HepG2 (cell line): ENCODE data around the gene CLPTM1. TPM values are rescaled to one million over a fixed set of nuclear protein-coding genes. Genes with fewer than 3 reads are reported as not detected.

Experiments used
- ATAC-seq: fragments of 200-7000 bp; cut with Tn5 transposase; 3 replicates; pipeline ENCODE4 v1.9.1; 2020; ENCODE audit warnings: mild to moderate bottlenecking, moderate library complexity
- BruUV-seq: library from RNA; stranded (reverse); fragments of 400-500 nt; replicated peaks from 2 replicates; lab custom pipeline; 2021; lab: Mats Ljungman, UMichigan
- CTCF ChIA-PET: fragments of 300-600 bp; formaldehyde crosslinking; extraction: SDS; loops from one replicate; lab custom pipeline; 2021; ENCODE audit warnings: low total read pairs, inconsistent platforms, low intra/inter-chr PET ratio; lab: Yijun Ruan, JAX
- POLR2A ChIA-PET: fragments of 350-600 bp; sonication (Branson Sonifier 250); formaldehyde crosslinking; loops from one replicate; lab custom pipeline; 2020; ENCODE audit warnings: antibody characterized with exemption, inconsistent platforms; lab: Yijun Ruan, JAX
- DNase-seq: peaks from one replicate; pipeline ENCODE4 v3.0.0-alpha.2; 2015; ENCODE audit warnings: low spot score
- FAIRE-seq: peaks from 3 replicates; lab custom pipeline; 2011; peaks lifted over from hg19 to GRCh38; lab: Jason Lieb, UNC
- H2AFZ ChIP-seq: one replicate; pipeline ENCODE4 v1.6.1; 2011; ENCODE audit warnings: low read length, inconsistent platforms
- H3K27ac ChIP-seq: fragments of 300-600 bp; 3 replicates; pipeline ENCODE4 v1.8.0; 2011; ENCODE audit warnings: mixed run types, mild to moderate bottlenecking, mixed read lengths, low read length, inconsistent platforms; ENCODE audit not compliant: insufficient read depth; ENCODE audit errors: extremely low read length
- H3K27me3 ChIP-seq, 2 experiments: fragments of 200-600 bp in 1 of 2; 2 replicates in 1 of 2; 3 replicates in 1 of 2; pipeline versions ENCODE4 v1.6.0 to v1.8.0; 2011; ENCODE audit warnings: low read length in 2 of 2, mild to moderate bottlenecking in 2 of 2, moderate library complexity in 2 of 2, inconsistent platforms in 1 of 2; ENCODE audit not compliant: insufficient read depth in 2 of 2, control insufficient read depth in 1 of 2
- H3K36me3 ChIP-seq, 2 experiments: fragments of 200-600 bp in 1 of 2; replicated peaks in 1 of 2; 2 replicates in 1 of 2; 3 replicates in 1 of 2; pipeline versions ENCODE4 v1.5.1 to v1.8.0; 2011; ENCODE audit warnings: low read length in 2 of 2, inconsistent platforms in 1 of 2; ENCODE audit not compliant: insufficient read depth in 2 of 2, control insufficient read depth in 1 of 2
- H3K4me1 ChIP-seq: 2 replicates; pipeline ENCODE4 v1.5.1; 2012; ENCODE audit warnings: low read length, inconsistent platforms; ENCODE audit not compliant: insufficient read depth
- H3K4me2 ChIP-seq: 2 replicates; pipeline ENCODE4 v1.6.0; 2011; ENCODE audit warnings: low read depth, low read length, inconsistent platforms
- H3K4me3 ChIP-seq, 3 experiments: fragments of 200-600 bp in 1 of 3; sonication (generic), shearing (Covaris generic) in 1 of 3; replicated peaks in 1 of 3; 2 replicates each; pipeline ENCODE4 v1.5.1; 2011 to 2016; ENCODE audit warnings: low read length in 3 of 3, inconsistent platforms in 2 of 3, low read depth in 2 of 3, mild to moderate bottlenecking in 2 of 3, control low read depth in 1 of 3, mixed read lengths in 1 of 3; ENCODE audit not compliant: insufficient read depth in 1 of 3
- H3K79me2 ChIP-seq: one replicate; pipeline ENCODE4 v1.6.1; 2011; ENCODE audit warnings: low read length, inconsistent platforms; ENCODE audit not compliant: insufficient read depth
- H3K9ac ChIP-seq: 2 replicates; pipeline ENCODE4 v1.6.0; 2011; ENCODE audit warnings: mild to moderate bottlenecking, low read depth, low read length, inconsistent platforms; ENCODE audit not compliant: insufficient read depth
- H3K9me3 ChIP-seq: 2 replicates; pipeline ENCODE4 v1.5.1; 2012; ENCODE audit warnings: mild to moderate bottlenecking, low read length
- H4K20me1 ChIP-seq: 2 replicates; pipeline ENCODE4 v1.6.0; 2011; ENCODE audit warnings: inconsistent platforms, mild to moderate bottlenecking, low read length, moderate library complexity; ENCODE audit not compliant: insufficient read depth
- ADNP ChIP-seq: sonication (generic); formaldehyde crosslinking; IDR thresholded peaks from 2 replicates; pipeline ENCODE4 v1.4.0; 2020; ENCODE audit warnings: missing genetic modification reagents
- HNF1B ChIP-seq: sonication (generic); formaldehyde crosslinking; IDR thresholded peaks from 2 replicates; pipeline ENCODE4 v1.5.1; 2020; ENCODE audit warnings: mild to moderate bottlenecking, moderate library complexity, missing genetic modification reagents
- HOXD1 ChIP-seq: sonication (generic); formaldehyde crosslinking; IDR thresholded peaks from 2 replicates; pipeline ENCODE4 v1.5.0; 2020; ENCODE audit warnings: missing genetic modification reagents
- KDM5A ChIP-seq: fragments of 200-600 bp; sonication (generic); IDR thresholded peaks from 2 replicates; pipeline ENCODE4 v1.7.0; 2018; ENCODE audit warnings: antibody characterized with exemption, mild to moderate bottlenecking, low read length, borderline replicate concordance
- MBD4 ChIP-seq: IDR thresholded peaks from 2 replicates; pipeline ENCODE4 v1.6.1; 2012; ENCODE audit warnings: low read length, inconsistent platforms, borderline replicate concordance
- RAD21 ChIP-seq: fragments of 450-650 bp; formaldehyde crosslinking; IDR thresholded peaks from 2 replicates; pipeline ENCODE4 v1.5.0; 2020; ENCODE audit warnings: mild to moderate bottlenecking
- RELA ChIP-seq: sonication (generic); formaldehyde crosslinking; IDR thresholded peaks from 2 replicates; pipeline ENCODE4 v1.4.0; 2020; ENCODE audit warnings: missing genetic modification reagents
- RORA ChIP-seq: sonication (generic); formaldehyde crosslinking; IDR thresholded peaks from 2 replicates; pipeline ENCODE4 v1.5.0; 2020; ENCODE audit warnings: mild to moderate bottlenecking, missing genetic modification reagents, moderate library complexity
- SMARCE1 ChIP-seq: fragments of 450-650 bp; IDR thresholded peaks from 2 replicates; pipeline ENCODE4 v1.6.1; 2017; ENCODE audit warnings: borderline replicate concordance
- SSRP1 ChIP-seq: IDR thresholded peaks from 2 replicates; pipeline ENCODE4 v1.6.1; 2016; ENCODE audit warnings: control low read depth
- SYNCRIP ChIP-seq: fragments of 200-400 bp; formaldehyde crosslinking; IDR thresholded peaks from 2 replicates; pipeline ENCODE4 v1.6.1; 2018; ENCODE audit warnings: mild to moderate bottlenecking, low read depth, low read length; ENCODE audit not compliant: insufficient read depth
- U2AF1 ChIP-seq: fragments of 200-400 bp; formaldehyde crosslinking; optimal IDR thresholded peaks from 2 replicates; pipeline ENCODE3; 2017; ENCODE audit warnings: mild to moderate bottlenecking, low read depth, low read length
- ZBTB37 ChIP-seq: sonication (generic); formaldehyde crosslinking; IDR thresholded peaks from 2 replicates; pipeline ENCODE4 v1.4.0; 2020; ENCODE audit warnings: mild to moderate bottlenecking, missing genetic modification reagents
- ZFX ChIP-seq: sonication (generic); formaldehyde crosslinking; IDR thresholded peaks from 2 replicates; pipeline ENCODE4 v1.4.0; 2020; ENCODE audit warnings: mild to moderate bottlenecking, low read depth, missing genetic modification reagents, moderate library complexity
- ZNF24 ChIP-seq: fragments of 450-650 bp; IDR thresholded peaks from 2 replicates; pipeline ENCODE4 v1.6.1; 2017; ENCODE audit warnings: antibody characterized with exemption, mild to moderate bottlenecking
- ZNF430 ChIP-seq: sonication (generic); formaldehyde crosslinking; IDR thresholded peaks from 2 replicates; pipeline ENCODE4 v1.9.0; 2021; ENCODE audit warnings: mild to moderate bottlenecking, missing genetic modification reagents
- ZNF552 ChIP-seq: sonication (generic); formaldehyde crosslinking; IDR thresholded peaks from 2 replicates; pipeline ENCODE4 v1.9.0; 2022; ENCODE audit warnings: missing genetic modification reagents, mild to moderate bottlenecking, borderline replicate concordance
- ZNF572 ChIP-seq: sonication (generic); formaldehyde crosslinking; IDR thresholded peaks from 2 replicates; pipeline ENCODE4 v1.5.1; 2020; ENCODE audit warnings: mild to moderate bottlenecking, missing genetic modification reagents
- WGBS: methylation state at CpG from one replicate; pipeline ENCODE4 v1.1.6; 2017; ENCODE audit warnings: low lambda C conversion rate; 5-methylcytosine and 5-hydroxymethylcytosine counted together
- in situ Hi-C: cut with HindIII; loops from 2 replicates; pipeline ENCODE4 v1.10.0; 2017; ENCODE audit warnings: low pct_unique_long_range_greater_than_20kb; ENCODE audit not compliant: extremely low pct_ligation_motif_present
- intact Hi-C: fragments of 100-400 bp; cut with micrococcal nuclease; formaldehyde crosslinking; loops from one replicate; pipeline ENCODE4 v1.10.0; 2022; ENCODE audit not compliant: unreplicated experiment
- polyA plus RNA-seq, 8 experiments: library from polyadenylated mRNA; depleted of rRNA in 3 of 8; stranded (reverse) in 7 of 8; unstranded in 1 of 8; fragments of >200 nt; fragmentation: Illumina TruSeq in 4 of 8; extraction: Trizol in 4 of 8; gene quantifications; 2 replicates each; pipeline versions ENCODE4 v1.2.1 to v1.2.3, GENCODE V29; 2011 to 2016; ENCODE audit warnings: low read depth in 4 of 8, missing spikeins in 1 of 8, mixed read lengths in 1 of 8; ENCODE audit not compliant: insufficient read depth in 1 of 8
- total RNA-seq, 5 experiments: library from RNA; depleted of rRNA; stranded (reverse); fragments of >200 nt; fragmentation: Illumina TruSeq; extraction: Trizol; gene quantifications; 2 replicates each; pipeline ENCODE4 v1.2.3, GENCODE V29; 2016; ENCODE audit warnings: low read depth in 1 of 5

The CLPTM1 gene
- total and polyA plus RNA-seq, 2 of the 13 experiments (the other 11 are each of a cell fraction or from before 2014, with no cell fraction given), result 34.9 to 42.8 TPM

- TF ChIP-seq SYNCRIP, result no peak
Observed at GRCh38 chr19:45037393-45038169, 82.4 kb downstream of the CLPTM1 start (continued).

- ChIA-PET CTCF (no interaction called here), POLR2A (interaction anchor here (0.7 to 2.2 kb wide), 21 partner anchors 8 to 149 kb away, joined by 3 to 14 read pairs (median 6); partner anchors contain the start of genes APOE, BLOC1S3, CLPTM1 and GEMIN7)
- ATAC-seq, result peak; percentile 97
- peak within 1 kb of the TSS; percentile 94 to 100 (median 95) for H3K4me3 ChIP-seq
- DNase-seq, result peak; percentile 71
- no TSS peak for BruUV-seq
- peak within 1 kb of the TSS; percentile 91 for H3K27ac ChIP-seq
- no peak within 1 kb of the TSS for H2AFZ ChIP-seq
- peak; percentile 71 for FAIRE-seq
- H4K20me1 ChIP-seq, result peaks cover 16% of the 10 kb centered on the region; the same call in 1 of the 2 replicates
- H3K4me1 ChIP-seq, result peaks cover 48% of the 10 kb centered on the region
- H3K27me3 ChIP-seq, result no peaks in the 10 kb centered on the region; a peak in 1 of 5 replicates
- intact Hi-C loops, result no loop called here
- peak within 1 kb of the TSS; percentile 91 for H3K4me2 ChIP-seq
- H3K36me3 ChIP-seq, result peaks cover 4 to 32% of the 10 kb centered on the region in 2 experiments
- WGBS, result 5% methylated on average over 28 of the region's 62 CpGs
- in situ Hi-C loops, result no loop called here
- H3K9me3 ChIP-seq, result no peaks in the 10 kb centered on the region
- H3K9ac ChIP-seq, result peak within 1 kb of the TSS; percentile 95
- H3K79me2 ChIP-seq, result peaks cover 28% of the 10 kb centered on the region
- TF ChIP-seq SSRP1 (CRISPR knock-in tag) (0 out of 2 replicates have a peak, but pooled peaks have one; percentile 50), ZNF430 (CRISPR knock-in tag) (0 out of 2 replicates have a peak, but pooled peaks have one; percentile 36), SMARCE1 (no peak), U2AF1 (no peak), KDM5A (peak; percentile 86), ZNF572 (CRISPR knock-in tag) (0 out of 2 replicates have a peak, but pooled peaks have one; percentile 31), ZBTB37 (CRISPR knock-in tag) (no peak), HNF1B (CRISPR knock-in tag) (peak; percentile 95), ZFX (peak; percentile 98), RORA (CRISPR knock-in tag) (no peak), HOXD1 (CRISPR knock-in tag) (peak; percentile 77; the same call in 1 of the 2 replicates), ADNP (CRISPR knock-in tag) (no peak), RAD21 (CRISPR knock-in tag) (no peak), ZNF24 (no peak), MBD4 (no peak), RELA (CRISPR knock-in tag) (no peak), ZNF552 (CRISPR knock-in tag) (0 out of 2 replicates have a peak, but pooled peaks have one; percentile 19)
Observed at GRCh38 chr19:45038931-45039893, 84.0 kb downstream of the CLPTM1 start, which contains the start of gene CLASRP. CLASRP (plus strand) TSS chr19:45039045; CDS start chr19:45040213, 1,168 bp downstream.
